ENCODE data around the gene NLN. TPM values are rescaled to one million over a fixed set of nuclear protein-coding genes. Genes with fewer than 3 reads are reported as not detected.
"Not testable (repeated sequence)": the region's sequence is repeated elsewhere in the genome, so short reads cannot be mapped to it uniquely, and the experiment has no call there.

Gene NLN
- total RNA-seq, 1 donor from 2014 or later: 23.7 TPM

- DNase-seq: no peak
Observed at GRCh38 chr5:65775476-65775875, 53.5 kb downstream of the NLN start.

- DNase-seq: no peak
Observed at GRCh38 chr5:65776441-65777141, 54.6 kb downstream of the NLN start.

DNA sequence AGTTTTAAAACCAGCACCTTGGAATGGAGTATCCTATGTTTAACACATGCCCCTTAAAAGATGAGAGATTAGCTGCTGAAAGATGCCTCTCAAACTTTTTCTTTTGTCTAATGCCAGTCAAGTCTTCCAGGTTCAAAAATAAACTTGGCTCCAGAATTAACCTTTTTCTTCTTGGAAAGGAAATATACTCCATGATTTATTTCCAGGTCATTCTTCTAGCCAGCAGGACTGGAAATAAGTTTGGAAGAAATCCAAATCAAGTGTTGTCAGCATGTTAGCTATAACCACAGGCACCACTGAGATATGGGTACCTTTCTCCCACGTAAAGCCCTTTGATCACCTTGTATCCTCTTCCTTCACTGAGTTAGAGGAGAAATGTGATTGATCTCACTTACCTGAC lies 56.1 kb downstream of the NLN start:
- no peak for DNase-seq

GRCh38 chr5:65779643-65780042 lies 57.6 kb downstream of the NLN start:
- no peak for DNase-seq

- not testable (repeated sequence) for DNase-seq
Observed at GRCh38 chr5:65788296-65788695, 66.3 kb downstream of the NLN start.

DNA sequence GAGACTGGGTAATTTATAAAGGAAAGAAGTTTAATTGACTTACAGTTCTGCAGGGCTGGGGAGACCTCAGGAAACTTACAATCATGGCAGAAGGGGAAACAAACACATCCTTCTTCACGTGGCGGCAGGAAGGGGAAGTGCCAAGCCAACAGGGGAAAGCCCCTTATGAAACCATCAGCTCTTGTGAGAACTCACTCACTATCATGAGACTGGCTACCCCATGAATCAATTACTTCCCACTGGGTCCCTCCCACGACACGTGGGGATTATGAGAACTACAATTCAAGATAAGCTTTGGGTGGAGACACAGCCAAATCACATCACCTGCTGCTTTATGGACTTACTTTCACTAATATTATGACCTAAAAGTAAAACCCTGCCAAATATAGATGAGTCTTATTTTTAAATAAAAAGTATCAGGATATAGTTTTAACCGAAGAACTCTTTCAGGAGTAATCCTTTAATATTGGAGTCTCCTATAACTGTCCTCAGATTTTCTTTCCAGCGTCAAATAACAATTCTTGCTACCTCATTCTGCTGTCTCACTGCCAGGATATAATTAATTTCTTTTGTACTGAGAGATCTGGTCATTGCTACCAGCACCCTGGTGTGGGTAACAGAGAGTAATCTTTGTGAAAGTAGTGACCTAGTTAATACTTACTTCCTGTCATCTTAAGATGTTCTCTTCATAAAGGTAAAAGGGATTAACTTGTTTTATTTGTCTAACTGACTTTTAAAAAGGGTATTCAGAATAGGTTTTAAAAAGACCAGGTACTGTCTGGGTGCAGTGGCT lies 68.6 kb downstream of the NLN start:
- DNase-seq: no peak

GRCh38 chr5:65791712-65792673 lies 70.0 kb downstream of the NLN start:
- DNase-seq: no peak

DNA sequence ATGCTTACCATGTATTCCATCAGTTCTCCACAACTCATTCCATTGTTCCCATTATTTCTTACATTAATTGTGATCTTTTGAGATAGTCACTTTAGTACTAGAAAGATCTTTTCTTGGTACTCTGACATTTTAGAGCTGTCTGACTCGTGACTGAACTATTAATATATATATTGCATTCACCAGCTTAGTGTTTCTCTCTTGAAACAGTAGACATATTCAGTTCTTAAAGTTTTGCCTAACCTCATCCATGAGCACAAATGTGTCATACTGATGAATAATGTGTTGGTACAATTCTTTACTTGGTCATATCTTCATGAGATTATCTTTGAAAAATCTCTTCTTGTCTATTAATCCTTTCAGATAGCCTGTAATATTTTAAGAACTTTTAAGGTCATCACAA lies 74.3 kb downstream of the NLN start:
- no peak for DNase-seq

DNA sequence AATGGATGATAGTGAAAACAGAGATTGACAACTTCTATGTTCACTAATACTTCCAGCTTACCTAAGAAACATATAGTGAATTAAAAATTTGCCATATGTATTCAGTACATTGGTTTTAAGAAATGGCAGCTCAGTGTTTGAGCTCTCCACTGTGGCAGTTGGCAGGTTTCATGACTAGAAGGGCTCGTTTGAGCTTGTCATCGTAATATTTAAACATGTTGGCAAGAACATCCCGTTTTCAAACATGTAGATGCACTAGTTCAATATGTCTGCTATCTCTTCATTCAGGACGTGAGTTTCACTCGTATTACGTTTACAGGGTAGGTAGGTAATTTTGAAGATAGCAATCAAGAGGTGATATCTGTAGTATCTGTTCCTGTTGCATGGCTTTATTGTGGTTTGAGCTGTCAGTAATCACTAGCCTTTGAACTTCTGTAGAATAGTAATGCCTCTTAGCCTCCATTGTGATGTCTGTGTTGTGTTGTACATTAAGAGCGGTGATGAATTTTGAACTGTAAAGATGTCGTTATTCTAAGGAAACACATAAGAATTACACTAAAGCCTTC lies 74.8 kb downstream of the NLN start:
- no peak for DNase-seq

DNA sequence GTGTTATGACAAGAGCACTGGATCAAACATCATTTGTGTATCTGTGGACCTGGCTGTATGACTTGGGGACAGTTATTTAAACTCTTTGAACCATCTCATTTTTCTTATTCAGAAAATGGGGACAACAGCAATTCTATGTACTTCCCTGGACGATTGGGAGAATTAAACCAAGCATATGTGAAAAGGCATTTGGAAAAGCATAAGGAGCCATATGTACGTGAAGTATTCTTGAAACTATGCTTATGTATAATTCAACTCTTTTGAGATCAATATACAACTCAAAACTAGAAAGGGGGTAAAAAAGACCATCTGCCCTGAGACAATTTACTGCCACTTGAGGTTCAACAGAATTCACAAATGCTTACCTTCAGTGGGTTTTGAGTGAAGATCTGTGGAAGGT lies 75.5 kb downstream of the NLN start:
- no peak for DNase-seq

GRCh38 chr5:65799857-65800256 lies 77.9 kb downstream of the NLN start:
- DNase-seq: no peak

GRCh38 chr5:65800775-65801174 lies 78.8 kb downstream of the NLN start:
- DNase-seq: no peak

GRCh38 chr5:65801352-65801783 lies 79.4 kb downstream of the NLN start:
- no peak for DNase-seq

DNA sequence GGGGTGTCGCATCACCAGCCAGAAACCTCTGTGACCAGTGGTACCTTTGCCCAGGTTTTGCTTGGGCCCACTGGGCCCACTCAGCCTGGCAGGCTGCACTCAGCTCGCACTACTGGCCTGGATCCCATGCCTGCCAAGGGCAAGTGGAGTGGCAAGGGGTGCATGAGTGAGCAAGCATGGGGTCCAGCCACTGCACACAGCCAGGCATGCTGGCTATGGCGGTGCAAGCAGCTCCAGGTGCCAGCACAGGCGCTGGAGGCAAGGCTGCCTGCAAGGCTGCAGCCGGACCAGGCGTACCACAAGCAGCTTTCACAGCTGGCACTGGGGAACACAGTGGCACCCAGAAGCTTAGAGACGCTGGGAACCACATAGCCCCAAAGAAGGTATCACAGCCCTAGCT lies 80.1 kb downstream of the NLN start:
- no peak for DNase-seq

DNA sequence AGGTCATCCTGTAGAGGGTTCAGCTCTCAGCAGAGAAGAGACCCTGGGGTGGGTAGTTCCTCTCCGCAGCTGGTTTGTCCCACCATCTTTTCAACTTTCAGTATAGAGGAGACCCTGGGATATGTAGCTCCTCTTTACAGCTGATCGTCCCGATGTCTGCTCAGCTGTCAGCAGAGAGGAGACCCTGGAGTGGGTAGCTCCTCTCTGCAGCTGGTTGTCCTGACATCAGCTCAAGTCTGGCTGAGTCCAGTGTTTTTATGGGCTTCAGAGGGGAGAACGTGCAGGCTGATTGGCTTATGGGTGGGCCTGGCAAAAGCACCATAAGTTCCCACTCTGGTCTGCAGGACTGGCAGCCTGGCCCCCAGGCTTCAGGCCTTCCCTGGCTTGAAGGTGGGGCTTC lies 80.8 kb downstream of the NLN start:
- no peak for DNase-seq

GRCh38 chr5:65803699-65804391 lies 81.8 kb downstream of the NLN start:
- no peak for DNase-seq

- no peak for DNase-seq
Observed at GRCh38 chr5:65805089-65805488, 83.1 kb downstream of the NLN start.

GRCh38 chr5:65807494-65807893 lies 85.5 kb downstream of the NLN start:
- not testable (repeated sequence) for DNase-seq

- no peak for DNase-seq
Observed at GRCh38 chr5:65808251-65808741, 86.3 kb downstream of the NLN start.

GRCh38 chr5:65808818-65809217 lies 86.8 kb downstream of the NLN start:
- no peak for DNase-seq

- DNase-seq: peak; percentile 37
Observed at GRCh38 chr5:65809817-65810531, 88.0 kb downstream of the NLN start.

All from tongue (tissue), 2 donors.